ENCODE measurements around the gene ZNF385D.
A peak's percentile ranks its signal among the peaks of the same experiment; 100 is the strongest.

The ZNF385D gene

GRCh38 chr3:21665444-21666100, 85.4 kb downstream of the ZNF385D start:
- DNase-seq: no peak
- Histone ChIP-seq H2AFZ (ENCODE audit: low read depth, low read length) (no peak overlapping the region), H3K4me1 (ENCODE audit: control insufficient read depth, insufficient read depth, low read depth, low read length) (no peaks in the 10 kb centered on the region), H3K36me3 (ENCODE audit: control insufficient read depth in 1 of 2, insufficient read depth in 2 of 2, low read depth in 1 of 2, low read length in 2 of 2) (peaks cover 0 to 16% of the 10 kb centered on the region in 2 experiments), H3K4me2 (ENCODE audit: low read length, poor library complexity, severe bottlenecking) (no peak overlapping the region), H3K79me1 (replicated peaks; ENCODE audit: low read length, poor library complexity, severe bottlenecking) (peaks cover 23% of the 10 kb centered on the region), H3K9me3 (ENCODE audit: control insufficient read depth, low read length) (no peaks in the 10 kb centered on the region), H2AK5ac (ENCODE audit: low read length, severe bottlenecking) (no peak overlapping the region), H4K91ac (ENCODE audit: low read length) (no peak overlapping the region), H3K27ac (ENCODE audit: low read length, poor library complexity, severe bottlenecking) (no peak overlapping the region), H2BK5ac (ENCODE audit: low read depth, low read length, poor library complexity, severe bottlenecking) (no peak overlapping the region), H3K18ac (ENCODE audit: low read depth in 1 of 2, low read length in 2 of 2) (no peak overlapping the region), H2BK15ac (ENCODE audit: low read depth, poor library complexity, severe bottlenecking) (no peak overlapping the region), H3K27me3 (ENCODE audit: control insufficient read depth in 1 of 2, insufficient read depth in 1 of 2, low read length in 2 of 2) (no peaks in the 10 kb centered on the region), H3K14ac (ENCODE audit: low read length in 2 of 2) (no peak overlapping the region), H3K4me3 (ENCODE audit: insufficient read depth in 1 of 2, low read depth in 1 of 2, low read length in 2 of 2) (no peak overlapping the region), H2BK12ac (ENCODE audit: low read length in 2 of 2) (no peak overlapping the region), H4K8ac (ENCODE audit: low read length) (no peak overlapping the region), H3K23ac (ENCODE audit: low read length in 2 of 2) (peak overlapping the region in 1 of 2 experiments; percentile 42), H3K9ac (ENCODE audit: low read length) (no peak overlapping the region), H2BK120ac (ENCODE audit: low read depth, low read length) (no peak overlapping the region), H3K4ac (ENCODE audit: low read depth in 1 of 2, low read length in 2 of 2) (no peak overlapping the region)
- 56% methylated on average over 6 of the region's 6 CpGs for WGBS

- Histone ChIP-seq H3K14ac (ENCODE audit: low read length in 2 of 2) (no peak overlapping the region), H2AK5ac (ENCODE audit: low read length, severe bottlenecking) (no peak overlapping the region), H3K18ac (ENCODE audit: low read depth in 1 of 2, low read length in 2 of 2) (no peak overlapping the region), H3K4me1 (ENCODE audit: control insufficient read depth, insufficient read depth, low read depth, low read length) (no peaks in the 10 kb centered on the region), H3K23ac (ENCODE audit: low read length in 2 of 2) (no peak overlapping the region), H2BK15ac (ENCODE audit: low read depth, poor library complexity, severe bottlenecking) (no peak overlapping the region), H3K9me3 (ENCODE audit: control insufficient read depth, low read length) (no peaks in the 10 kb centered on the region), H3K27me3 (ENCODE audit: control insufficient read depth in 1 of 2, insufficient read depth in 1 of 2, low read length in 2 of 2) (no peaks in the 10 kb centered on the region), H3K36me3 (ENCODE audit: control insufficient read depth in 1 of 2, insufficient read depth in 2 of 2, low read depth in 1 of 2, low read length in 2 of 2) (peaks cover 0 to 16% of the 10 kb centered on the region in 2 experiments), H3K79me1 (replicated peaks; ENCODE audit: low read length, poor library complexity, severe bottlenecking) (peaks cover 23% of the 10 kb centered on the region), H3K4ac (ENCODE audit: low read depth in 1 of 2, low read length in 2 of 2) (no peak overlapping the region), H4K91ac (ENCODE audit: low read length) (no peak overlapping the region), H2AFZ (ENCODE audit: low read depth, low read length) (no peak overlapping the region), H3K9ac (ENCODE audit: low read length) (no peak overlapping the region), H2BK120ac (ENCODE audit: low read depth, low read length) (no peak overlapping the region), H3K27ac (ENCODE audit: low read length, poor library complexity, severe bottlenecking) (no peak overlapping the region), H3K4me2 (ENCODE audit: low read length, poor library complexity, severe bottlenecking) (no peak overlapping the region), H3K4me3 (ENCODE audit: insufficient read depth in 1 of 2, low read depth in 1 of 2, low read length in 2 of 2) (no peak overlapping the region), H2BK12ac (ENCODE audit: low read length in 2 of 2) (no peak overlapping the region), H4K8ac (ENCODE audit: low read length) (no peak overlapping the region), H2BK5ac (ENCODE audit: low read depth, low read length, poor library complexity, severe bottlenecking) (no peak overlapping the region)
- DNase-seq: no peak
- WGBS: 92% methylated on average over 2 of the region's 3 CpGs
These were observed 86.0 kb downstream of the ZNF385D start for GRCh38 chr3:21664996-21665395.

- H3K79me1 ChIP-seq (replicated peaks; ENCODE audit: low read length, poor library complexity, severe bottlenecking): peaks cover 19% of the 10 kb centered on the region
- no peak overlapping the region for H3K14ac ChIP-seq (ENCODE audit: low read length in 2 of 2)
- H3K36me3 ChIP-seq (ENCODE audit: control insufficient read depth in 1 of 2, insufficient read depth in 2 of 2, low read depth in 1 of 2, low read length in 2 of 2): peaks cover 0 to 16% of the 10 kb centered on the region in 2 experiments
- no peaks in the 10 kb centered on the region for H3K4me1 ChIP-seq (ENCODE audit: control insufficient read depth, insufficient read depth, low read depth, low read length)
- DNase-seq: no peak
- 84% methylated on average over 2 of the region's 2 CpGs for WGBS
- H3K23ac ChIP-seq (ENCODE audit: low read length in 2 of 2): no peak overlapping the region
- no peak overlapping the region for H3K27ac ChIP-seq (ENCODE audit: low read length, poor library complexity, severe bottlenecking)
- H3K4me3 ChIP-seq (ENCODE audit: insufficient read depth in 1 of 2, low read depth in 1 of 2, low read length in 2 of 2): no peak overlapping the region
- H3K9me3 ChIP-seq (ENCODE audit: control insufficient read depth, low read length): no peaks in the 10 kb centered on the region
- H2BK15ac ChIP-seq (ENCODE audit: low read depth, poor library complexity, severe bottlenecking): no peak overlapping the region
- H3K9ac ChIP-seq (ENCODE audit: low read length): no peak overlapping the region
- H3K27me3 ChIP-seq (ENCODE audit: control insufficient read depth in 1 of 2, insufficient read depth in 1 of 2, low read length in 2 of 2): no peaks in the 10 kb centered on the region
- H3K18ac ChIP-seq (ENCODE audit: low read depth in 1 of 2, low read length in 2 of 2): no peak overlapping the region
- no peak overlapping the region for H2BK120ac ChIP-seq (ENCODE audit: low read depth, low read length)
- H2BK5ac ChIP-seq (ENCODE audit: low read depth, low read length, poor library complexity, severe bottlenecking): no peak overlapping the region
- H4K8ac ChIP-seq (ENCODE audit: low read length): no peak overlapping the region
- H2AK5ac ChIP-seq (ENCODE audit: low read length, severe bottlenecking): no peak overlapping the region
- H2AFZ ChIP-seq (ENCODE audit: low read depth, low read length): no peak overlapping the region
- H4K91ac ChIP-seq (ENCODE audit: low read length): no peak overlapping the region
- H2BK12ac ChIP-seq (ENCODE audit: low read length in 2 of 2): no peak overlapping the region
- no peak overlapping the region for H3K4ac ChIP-seq (ENCODE audit: low read depth in 1 of 2, low read length in 2 of 2)
- no peak overlapping the region for H3K4me2 ChIP-seq (ENCODE audit: low read length, poor library complexity, severe bottlenecking)
These were observed 88.6 kb downstream of the ZNF385D start for GRCh38 chr3:21662403-21662802.

GRCh38 chr3:21654662-21655061, 96.3 kb downstream of the ZNF385D start:
- no peak for DNase-seq
- no peak overlapping the region for H4K91ac ChIP-seq (ENCODE audit: low read length)
- H3K9ac ChIP-seq (ENCODE audit: low read length): no peak overlapping the region
- H3K4ac ChIP-seq (ENCODE audit: low read depth in 1 of 2, low read length in 2 of 2): no peak overlapping the region
- peaks cover 0 to 6% of the 10 kb centered on the region in 2 experiments for H3K36me3 ChIP-seq (ENCODE audit: control insufficient read depth in 1 of 2, insufficient read depth in 2 of 2, low read depth in 1 of 2, low read length in 2 of 2)
- no peaks in the 10 kb centered on the region for H3K4me1 ChIP-seq (ENCODE audit: control insufficient read depth, insufficient read depth, low read depth, low read length)
- H3K18ac ChIP-seq (ENCODE audit: low read depth in 1 of 2, low read length in 2 of 2): no peak overlapping the region
- no peak overlapping the region for H2BK5ac ChIP-seq (ENCODE audit: low read depth, low read length, poor library complexity, severe bottlenecking)
- no CpG with 5 or more reads among the region's 1 CpG for WGBS
- H3K79me1 ChIP-seq (replicated peaks; ENCODE audit: low read length, poor library complexity, severe bottlenecking): no peaks in the 10 kb centered on the region
- H2AFZ ChIP-seq (ENCODE audit: low read depth, low read length): no peak overlapping the region
- no peak overlapping the region for H3K23ac ChIP-seq (ENCODE audit: low read length in 2 of 2)
- no peak overlapping the region for H2BK12ac ChIP-seq (ENCODE audit: low read length in 2 of 2)
- no peak overlapping the region for H2BK15ac ChIP-seq (ENCODE audit: low read depth, poor library complexity, severe bottlenecking)
- H2BK120ac ChIP-seq (ENCODE audit: low read depth, low read length): no peak overlapping the region
- no peak overlapping the region for H3K14ac ChIP-seq (ENCODE audit: low read length in 2 of 2)
- H4K8ac ChIP-seq (ENCODE audit: low read length): no peak overlapping the region
- no peak overlapping the region for H2AK5ac ChIP-seq (ENCODE audit: low read length, severe bottlenecking)
- H3K27ac ChIP-seq (ENCODE audit: low read length, poor library complexity, severe bottlenecking): no peak overlapping the region
- no peaks in the 10 kb centered on the region for H3K27me3 ChIP-seq (ENCODE audit: control insufficient read depth in 1 of 2, insufficient read depth in 1 of 2, low read length in 2 of 2)
- H3K4me2 ChIP-seq (ENCODE audit: low read length, poor library complexity, severe bottlenecking): no peak overlapping the region
- no peaks in the 10 kb centered on the region for H3K9me3 ChIP-seq (ENCODE audit: control insufficient read depth, low read length)
- H3K4me3 ChIP-seq (ENCODE audit: insufficient read depth in 1 of 2, low read depth in 1 of 2, low read length in 2 of 2): no peak overlapping the region
